Peyer's patch (tissue), 4 donors: ENCODE results near the gene DUOXA1.

Source experiments
- POLR2A ChIP-seq, 2 donors: fragments of 450-650 bp; IDR thresholded peaks; one replicate each; pipeline ENCODE4 v1.5.1; 2017; ENCODE audit warnings: antibody characterized with exemption in 2 of 2, mild to moderate bottlenecking in 2 of 2, moderate library complexity in 2 of 2
- TF ChIP-seq, protein P1 (sequence below), 6 experiments: fragments of 450-650 bp in 4 of 6; fragments of 200-600 bp in 2 of 6; sonication (generic) in 1 of 6; IDR thresholded peaks; one replicate each; pipeline ENCODE4 v1.5.1; 2017 to 2019; ENCODE audit warnings: antibody characterized with exemption in 6 of 6, mild to moderate bottlenecking in 3 of 6, moderate library complexity in 1 of 6

DNA sequence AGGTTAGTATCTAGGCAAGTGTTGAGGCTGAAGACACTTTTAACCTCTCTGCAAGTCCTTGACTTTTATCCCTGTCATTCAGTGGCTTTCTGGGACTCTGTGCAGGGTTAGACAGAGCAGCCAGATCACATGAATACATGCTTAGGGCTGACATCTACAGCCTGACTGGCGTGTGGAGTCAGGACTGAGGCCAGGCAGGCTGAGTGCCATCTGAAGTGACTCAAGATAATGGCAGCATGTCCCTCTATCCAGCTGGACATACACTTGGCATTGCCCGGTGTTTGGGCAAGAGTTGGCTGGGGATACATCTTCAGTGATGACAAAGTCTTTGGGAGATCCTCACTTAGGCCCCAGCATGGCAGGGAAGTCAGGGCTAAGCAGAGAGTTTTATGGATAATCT, 38.1 kb downstream of the DUOXA1 start:
- TF ChIP-seq, protein P1, sequence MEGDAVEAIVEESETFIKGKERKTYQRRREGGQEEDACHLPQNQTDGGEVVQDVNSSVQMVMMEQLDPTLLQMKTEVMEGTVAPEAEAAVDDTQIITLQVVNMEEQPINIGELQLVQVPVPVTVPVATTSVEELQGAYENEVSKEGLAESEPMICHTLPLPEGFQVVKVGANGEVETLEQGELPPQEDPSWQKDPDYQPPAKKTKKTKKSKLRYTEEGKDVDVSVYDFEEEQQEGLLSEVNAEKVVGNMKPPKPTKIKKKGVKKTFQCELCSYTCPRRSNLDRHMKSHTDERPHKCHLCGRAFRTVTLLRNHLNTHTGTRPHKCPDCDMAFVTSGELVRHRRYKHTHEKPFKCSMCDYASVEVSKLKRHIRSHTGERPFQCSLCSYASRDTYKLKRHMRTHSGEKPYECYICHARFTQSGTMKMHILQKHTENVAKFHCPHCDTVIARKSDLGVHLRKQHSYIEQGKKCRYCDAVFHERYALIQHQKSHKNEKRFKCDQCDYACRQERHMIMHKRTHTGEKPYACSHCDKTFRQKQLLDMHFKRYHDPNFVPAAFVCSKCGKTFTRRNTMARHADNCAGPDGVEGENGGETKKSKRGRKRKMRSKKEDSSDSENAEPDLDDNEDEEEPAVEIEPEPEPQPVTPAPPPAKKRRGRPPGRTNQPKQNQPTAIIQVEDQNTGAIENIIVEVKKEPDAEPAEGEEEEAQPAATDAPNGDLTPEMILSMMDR (IDR thresholded peaks at IDR 0.05) = no peak
- no peak for TF ChIP-seq POLR2A (IDR thresholded peaks at IDR 0.05)
